Stimulated activated naive B cell treated with anti-CD40 and anti-IgM and Interleukin-4, amounts not matched to agents 10 μg/mL and 1 μg/mL and 100 μg/mL, for 72 hours (primary cell): ENCODE data around the gene CDK6.
A peak's percentile ranks its signal among the peaks of the same experiment; 100 is the strongest.

Experiments used
- ATAC-seq, 2 donors: fragments of 150-1000 bp; cut with Tn5 transposase; replicated peaks; 2 replicates each; pipeline ENCODE4 v1.10.0; 2021; ENCODE audit warnings: moderate library complexity in 1 of 2
- DNase-seq: peaks from one replicate; pipeline ENCODE4 v3.0.0; 2021
- H3K27ac Mint-ChIP-seq: one replicate; pipeline ENCODE4 v1.8.0; 2022; ENCODE audit warnings: mild to moderate bottlenecking, mixed read lengths
- H3K27me3 Mint-ChIP-seq, 2 donors: one replicate each; pipeline ENCODE4 v1.8.0; 2022; ENCODE audit warnings: mixed read lengths in 2 of 2
- H3K36me3 Mint-ChIP-seq, 2 donors: one replicate each; pipeline ENCODE4 v1.8.0; 2022; ENCODE audit warnings: mixed read lengths in 2 of 2, mild to moderate bottlenecking in 1 of 2
- H3K4me1 Mint-ChIP-seq, 2 donors: one replicate each; pipeline ENCODE4 v1.8.0; 2022; ENCODE audit warnings: mixed read lengths in 2 of 2, mild to moderate bottlenecking in 1 of 2
- H3K4me3 Mint-ChIP-seq, 2 donors: one replicate each; pipeline ENCODE4 v1.8.0; 2022; ENCODE audit warnings: mild to moderate bottlenecking in 2 of 2, mixed read lengths in 2 of 2, moderate library complexity in 1 of 2
- H3K9me3 Mint-ChIP-seq, 2 donors: one replicate each; pipeline ENCODE4 v1.8.0; 2022; ENCODE audit warnings: mixed read lengths in 2 of 2, mild to moderate bottlenecking in 1 of 2

The CDK6 gene

GRCh38 chr7:92783260-92784201 lies 52.8 kb downstream of the CDK6 start:
- ATAC-seq, result no peak
- no peak overlapping the region for H3K4me3 Mint-ChIP-seq
- H3K4me1 Mint-ChIP-seq, result peaks cover 16 to 47% of the 10 kb centered on the region in 2 donors
- no peak for DNase-seq
- H3K27me3 Mint-ChIP-seq, result no peaks in the 10 kb centered on the region
- H3K9me3 Mint-ChIP-seq, result peaks cover 1 to 3% of the 10 kb centered on the region in 2 donors
- H3K36me3 Mint-ChIP-seq, result peaks cover 9 to 10% of the 10 kb centered on the region in 2 donors
- no peak overlapping the region for H3K27ac Mint-ChIP-seq

- no peak overlapping the region for H3K4me3 Mint-ChIP-seq
- H3K27ac Mint-ChIP-seq, result no peak overlapping the region
- H3K27me3 Mint-ChIP-seq, result no peaks in the 10 kb centered on the region
- ATAC-seq (no peak), DNase-seq (no peak)
- no peaks in the 10 kb centered on the region for H3K9me3 Mint-ChIP-seq
- peaks cover 16 to 47% of the 10 kb centered on the region in 2 donors for H3K4me1 Mint-ChIP-seq
- peaks cover 7% of the 10 kb centered on the region in 2 donors for H3K36me3 Mint-ChIP-seq
Observed at GRCh38 chr7:92782855-92783254, 53.5 kb downstream of the CDK6 start.

GRCh38 chr7:92782236-92782635 lies 54.1 kb downstream of the CDK6 start:
- no peak overlapping the region for H3K4me3 Mint-ChIP-seq
- no peaks in the 10 kb centered on the region for H3K27me3 Mint-ChIP-seq
- peaks cover 7 to 11% of the 10 kb centered on the region in 2 donors for H3K36me3 Mint-ChIP-seq
- no peak for ATAC-seq
- H3K9me3 Mint-ChIP-seq, result no peaks in the 10 kb centered on the region
- peaks cover 16 to 51% of the 10 kb centered on the region in 2 donors for H3K4me1 Mint-ChIP-seq
- no peak for DNase-seq
- H3K27ac Mint-ChIP-seq, result no peak overlapping the region

- peaks cover 0 to 4% of the 10 kb centered on the region in 2 donors for H3K9me3 Mint-ChIP-seq
- no peak overlapping the region for H3K27ac Mint-ChIP-seq
- no peaks in the 10 kb centered on the region for H3K27me3 Mint-ChIP-seq
- DNase-seq (no peak), ATAC-seq (no peak)
- peaks cover 17 to 59% of the 10 kb centered on the region in 2 donors for H3K4me1 Mint-ChIP-seq
- H3K36me3 Mint-ChIP-seq, result peaks cover 13 to 15% of the 10 kb centered on the region in 2 donors
- H3K4me3 Mint-ChIP-seq, result no peak overlapping the region
Observed at GRCh38 chr7:92781117-92781720, 55.2 kb downstream of the CDK6 start.

- H3K36me3 Mint-ChIP-seq, result peaks cover 13 to 14% of the 10 kb centered on the region in 2 donors
- DNase-seq (no peak), ATAC-seq (no peak)
- H3K27me3 Mint-ChIP-seq, result no peaks in the 10 kb centered on the region
- H3K4me1 Mint-ChIP-seq, result peaks cover 17 to 44% of the 10 kb centered on the region in 2 donors
- H3K27ac Mint-ChIP-seq, result no peak overlapping the region
- H3K9me3 Mint-ChIP-seq, result peaks cover 0 to 4% of the 10 kb centered on the region in 2 donors
- no peak overlapping the region for H3K4me3 Mint-ChIP-seq
Observed at GRCh38 chr7:92778972-92779371, 57.4 kb downstream of the CDK6 start.

GRCh38 chr7:92777993-92778392 lies 58.4 kb downstream of the CDK6 start:
- no peaks in the 10 kb centered on the region for H3K27me3 Mint-ChIP-seq
- peaks cover 17 to 19% of the 10 kb centered on the region in 2 donors for H3K36me3 Mint-ChIP-seq
- DNase-seq, result no peak
- ATAC-seq, result no peak
- H3K4me3 Mint-ChIP-seq, result no peak overlapping the region
- peaks cover 0 to 4% of the 10 kb centered on the region in 2 donors for H3K9me3 Mint-ChIP-seq
- no peak overlapping the region for H3K27ac Mint-ChIP-seq
- H3K4me1 Mint-ChIP-seq, result peaks cover 19 to 35% of the 10 kb centered on the region in 2 donors

- no peak for DNase-seq
- Mint-ChIP-seq H3K4me3 (no peak overlapping the region), H3K9me3 (peaks cover 1 to 4% of the 10 kb centered on the region in 2 donors), H3K27me3 (no peaks in the 10 kb centered on the region), H3K36me3 (peaks cover 23 to 30% of the 10 kb centered on the region in 2 donors), H3K27ac (no peak overlapping the region), H3K4me1 (peaks cover 13 to 22% of the 10 kb centered on the region in 2 donors)
- no peak for ATAC-seq
Observed at GRCh38 chr7:92773808-92774207, 62.6 kb downstream of the CDK6 start.

GRCh38 chr7:92769844-92770243 lies 66.5 kb downstream of the CDK6 start:
- Mint-ChIP-seq H3K27ac (no peak overlapping the region), H3K4me3 (no peak overlapping the region), H3K27me3 (no peaks in the 10 kb centered on the region), H3K4me1 (peaks cover 30 to 43% of the 10 kb centered on the region in 2 donors), H3K9me3 (peaks cover 0 to 1% of the 10 kb centered on the region in 2 donors), H3K36me3 (peaks cover 28 to 46% of the 10 kb centered on the region in 2 donors)
- DNase-seq (no peak), ATAC-seq (no peak)

GRCh38 chr7:92769394-92769699 lies 67.0 kb downstream of the CDK6 start:
- Mint-ChIP-seq H3K27ac (no peak overlapping the region), H3K27me3 (no peaks in the 10 kb centered on the region), H3K4me1 (peaks cover 30 to 44% of the 10 kb centered on the region in 2 donors), H3K4me3 (no peak overlapping the region), H3K9me3 (peaks cover 0 to 1% of the 10 kb centered on the region in 2 donors), H3K36me3 (peaks cover 28 to 44% of the 10 kb centered on the region in 2 donors)
- no peak for DNase-seq
- ATAC-seq, result peak; percentile 5 to 16

GRCh38 chr7:92768501-92769393 lies 67.6 kb downstream of the CDK6 start:
- ATAC-seq, result peak; percentile 94 to 97
- Mint-ChIP-seq H3K36me3 (peaks cover 28 to 47% of the 10 kb centered on the region in 2 donors), H3K9me3 (peaks cover 0 to 1% of the 10 kb centered on the region in 2 donors), H3K4me3 (peak overlapping the region in 1 of 2 donors; percentile 11), H3K27me3 (no peaks in the 10 kb centered on the region), H3K27ac (peak overlapping the region; percentile 16), H3K4me1 (peaks cover 30 to 48% of the 10 kb centered on the region in 2 donors)
- DNase-seq, result peak; percentile 23

GRCh38 chr7:92767437-92767836 lies 68.9 kb downstream of the CDK6 start:
- Mint-ChIP-seq H3K4me1 (peaks cover 24 to 48% of the 10 kb centered on the region in 2 donors), H3K27me3 (no peaks in the 10 kb centered on the region), H3K4me3 (no peak overlapping the region), H3K9me3 (peaks cover 0 to 1% of the 10 kb centered on the region in 2 donors), H3K27ac (no peak overlapping the region), H3K36me3 (peaks cover 22 to 37% of the 10 kb centered on the region in 2 donors)
- DNase-seq, result no peak
- no peak for ATAC-seq

- Mint-ChIP-seq H3K27me3 (no peaks in the 10 kb centered on the region), H3K9me3 (peaks cover 0 to under 1% of the 10 kb centered on the region in 2 donors), H3K27ac (no peak overlapping the region), H3K4me3 (no peak overlapping the region), H3K4me1 (peaks cover 28 to 56% of the 10 kb centered on the region in 2 donors), H3K36me3 (peaks cover 21 to 41% of the 10 kb centered on the region in 2 donors)
- ATAC-seq (no peak), DNase-seq (no peak)
Observed at GRCh38 chr7:92766461-92767003, 69.8 kb downstream of the CDK6 start.

GRCh38 chr7:92765725-92766124 lies 70.6 kb downstream of the CDK6 start:
- Mint-ChIP-seq H3K9me3 (no peaks in the 10 kb centered on the region), H3K4me1 (peaks cover 27 to 57% of the 10 kb centered on the region in 2 donors), H3K27me3 (no peaks in the 10 kb centered on the region), H3K36me3 (peaks cover 23 to 43% of the 10 kb centered on the region in 2 donors), H3K27ac (no peak overlapping the region), H3K4me3 (no peak overlapping the region)
- DNase-seq (no peak), ATAC-seq (no peak)
